ENCODE measurements around the gene RARG. TPM values are rescaled to one million over a fixed set of nuclear protein-coding genes. Genes with fewer than 3 reads are reported as not detected.
A peak's percentile ranks its signal among the peaks of the same experiment; 100 is the strongest.

Gene RARG
- total and polyA plus RNA-seq, 11 donors, result 6.4 to 22.5 (median 14.4) TPM

DNA sequence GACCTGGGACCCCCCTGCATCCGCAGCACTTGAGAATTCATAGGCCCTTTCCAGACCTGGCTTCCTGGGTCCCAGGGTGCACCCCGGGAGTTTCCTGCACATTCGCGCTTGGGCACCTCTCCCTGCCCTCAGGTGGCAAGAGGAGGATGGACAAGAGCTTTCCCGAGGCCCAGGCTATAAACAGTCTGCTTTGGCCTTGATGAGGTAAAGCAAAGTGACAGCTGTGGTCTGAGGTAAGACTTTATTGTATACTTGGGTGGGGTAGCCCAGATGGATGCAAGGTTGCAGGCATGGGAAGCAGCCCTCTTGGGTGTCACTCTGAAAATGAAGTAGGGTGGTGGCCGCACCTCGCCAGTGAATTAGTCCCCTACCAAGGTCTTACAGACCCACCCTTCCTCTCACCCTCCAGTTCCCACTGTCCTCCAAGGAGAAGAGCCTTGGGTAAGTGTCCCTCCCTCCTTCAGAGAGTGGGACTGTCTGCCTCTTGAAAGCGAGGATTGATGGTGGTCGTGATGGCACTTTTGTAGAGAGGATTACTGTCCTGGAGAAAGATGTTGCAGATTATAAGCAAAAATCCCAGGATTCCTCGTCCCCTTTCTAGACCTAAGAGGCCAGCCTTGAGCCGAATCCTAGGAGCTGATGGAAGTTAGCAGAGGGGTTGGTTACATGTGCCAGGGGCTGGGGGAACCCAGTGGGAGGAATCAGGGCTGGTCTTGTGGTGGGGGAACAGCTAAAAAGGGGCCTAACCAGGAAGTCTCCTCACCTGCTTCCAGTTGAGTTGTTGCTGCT is 40.7 kb downstream of the RARG start:
- Histone ChIP-seq H3K27ac (no peak overlapping the region), H3K36me3 (peaks cover 0 to 62% (median 34%) of the 10 kb centered on the region in 9 donors), H3K4me1 (peaks cover 0 to 8% (median 2%) of the 10 kb centered on the region in 12 donors), H3K27me3 (no peaks in the 10 kb centered on the region), H3K4me3 (no peak overlapping the region), H3K9me3 (no peaks in the 10 kb centered on the region)
- WGBS, 4 donors, result 77 to 87% (median 82%) methylated on average over 11 of the region's 11 CpGs
- intact Hi-C loops (cut with DNase I), result loop anchor here in 4 of 10 donors (2.0 to 5.0 kb wide), 4 partner anchors 32 to 126 kb away; no protein-coding TSS in a partner anchor
- DNase-seq (no peak), ATAC-seq (no peak)
- TF ChIP-seq, protein P1, sequence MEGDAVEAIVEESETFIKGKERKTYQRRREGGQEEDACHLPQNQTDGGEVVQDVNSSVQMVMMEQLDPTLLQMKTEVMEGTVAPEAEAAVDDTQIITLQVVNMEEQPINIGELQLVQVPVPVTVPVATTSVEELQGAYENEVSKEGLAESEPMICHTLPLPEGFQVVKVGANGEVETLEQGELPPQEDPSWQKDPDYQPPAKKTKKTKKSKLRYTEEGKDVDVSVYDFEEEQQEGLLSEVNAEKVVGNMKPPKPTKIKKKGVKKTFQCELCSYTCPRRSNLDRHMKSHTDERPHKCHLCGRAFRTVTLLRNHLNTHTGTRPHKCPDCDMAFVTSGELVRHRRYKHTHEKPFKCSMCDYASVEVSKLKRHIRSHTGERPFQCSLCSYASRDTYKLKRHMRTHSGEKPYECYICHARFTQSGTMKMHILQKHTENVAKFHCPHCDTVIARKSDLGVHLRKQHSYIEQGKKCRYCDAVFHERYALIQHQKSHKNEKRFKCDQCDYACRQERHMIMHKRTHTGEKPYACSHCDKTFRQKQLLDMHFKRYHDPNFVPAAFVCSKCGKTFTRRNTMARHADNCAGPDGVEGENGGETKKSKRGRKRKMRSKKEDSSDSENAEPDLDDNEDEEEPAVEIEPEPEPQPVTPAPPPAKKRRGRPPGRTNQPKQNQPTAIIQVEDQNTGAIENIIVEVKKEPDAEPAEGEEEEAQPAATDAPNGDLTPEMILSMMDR (IDR thresholded peaks at IDR 0.05), result no peak
- TF ChIP-seq POLR2A (IDR thresholded peaks at IDR 0.05), result no peak

DNA sequence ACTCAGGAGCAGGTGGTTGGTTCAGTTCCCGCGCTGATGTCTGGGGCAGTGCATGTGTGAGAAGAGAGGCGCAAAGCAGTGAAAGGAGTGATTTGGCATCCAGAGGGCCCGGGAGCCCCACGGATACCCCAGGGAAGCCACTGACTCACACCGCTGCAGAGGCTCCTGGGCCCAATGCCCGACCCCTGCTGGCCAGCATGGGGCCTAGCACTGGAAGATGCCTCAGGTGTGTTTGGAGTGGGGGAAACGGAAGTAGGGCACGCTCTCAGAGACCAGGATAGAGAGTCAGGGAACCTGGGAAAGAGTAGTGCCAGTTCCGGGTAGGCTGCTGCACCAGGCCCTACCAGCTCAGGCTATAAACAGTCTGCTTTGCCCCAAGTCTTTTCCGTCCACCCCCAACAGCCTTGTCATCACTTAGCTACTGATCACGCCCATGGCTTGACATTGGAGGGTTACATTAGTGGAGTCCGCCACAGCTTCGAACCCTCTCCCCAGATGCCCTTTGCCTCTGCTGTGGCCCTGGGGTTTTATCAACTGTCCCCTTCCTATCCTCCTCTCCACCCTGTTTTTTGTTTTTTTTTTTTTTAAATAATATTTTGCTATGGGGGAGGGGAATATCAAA is 41.8 kb downstream of the RARG start:
- peaks cover 0 to 8% (median 3%) of the 10 kb centered on the region in 12 donors for H3K4me1 ChIP-seq
- DNase-seq (peak in 3 of 5 donors; percentile 64 to 76 (median 66)), ATAC-seq (peak; percentile 52 to 83 (median 76))
- WGBS, 4 donors, result 33 to 41% (median 35%) methylated on average over 13 to 14 of the region's 14 CpGs
- peak overlapping the region in 3 of 12 donors; percentile 8 to 64 (median 14) for H3K27ac ChIP-seq
- TF ChIP-seq, protein P1 (IDR thresholded peaks at IDR 0.05), result peak; percentile 54 to 81 (median 63)
- no peak for TF ChIP-seq POLR2A (IDR thresholded peaks at IDR 0.05)
- H3K36me3 ChIP-seq, result peaks cover 0 to 72% (median 45%) of the 10 kb centered on the region in 9 donors
- no peaks in the 10 kb centered on the region for H3K27me3 ChIP-seq
- intact Hi-C loops (cut with DNase I), result loop anchor here in 4 of 10 donors (2.0 to 5.0 kb wide), 4 partner anchors 31 to 125 kb away; no protein-coding TSS in a partner anchor
- no peaks in the 10 kb centered on the region for H3K9me3 ChIP-seq
- H3K4me3 ChIP-seq, result no peak overlapping the region

DNA sequence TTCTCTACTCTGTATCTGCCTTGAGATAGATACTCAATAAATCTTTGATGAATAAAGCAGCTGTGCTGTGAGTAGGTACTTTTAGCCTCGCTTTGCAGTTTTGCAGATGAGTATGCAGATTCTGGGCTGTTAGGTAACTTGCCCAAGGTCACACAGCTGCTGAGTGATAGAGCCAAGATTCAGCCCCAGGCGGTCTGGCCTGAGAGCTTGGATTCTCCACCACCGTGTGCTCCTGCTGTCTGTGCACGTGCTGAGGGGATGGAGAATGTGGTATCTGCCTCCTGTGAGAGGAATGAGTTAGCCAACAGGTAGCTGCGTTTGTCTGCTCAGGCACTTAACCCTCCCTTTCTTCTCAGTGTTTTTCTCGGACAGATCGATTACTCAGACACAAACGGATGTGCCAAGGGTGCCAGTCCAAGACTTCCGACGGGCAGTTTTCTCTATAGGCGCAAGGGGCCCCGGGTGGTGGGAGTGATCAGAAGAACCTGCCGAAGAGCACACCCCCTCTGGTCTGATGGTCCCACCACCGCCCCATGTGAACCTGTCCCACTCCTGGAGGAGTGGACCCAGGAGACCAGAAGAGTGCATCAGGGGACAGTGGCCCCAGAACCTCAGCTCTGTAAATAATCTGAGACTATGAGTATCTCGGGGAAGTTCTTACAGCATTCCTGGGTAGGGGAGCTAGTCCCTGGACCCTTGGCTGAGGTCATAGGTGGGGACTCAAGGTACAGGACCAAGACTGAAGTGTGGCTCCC is 44.7 kb downstream of the RARG start:
- 84 to 89% (median 85%) methylated on average over 13 to 15 of the region's 15 CpGs for WGBS, 4 donors
- TF ChIP-seq, protein P1 (IDR thresholded peaks at IDR 0.05), result no peak
- TF ChIP-seq POLR2A (IDR thresholded peaks at IDR 0.05), result no peak
- ATAC-seq (no peak), DNase-seq (no peak)
- H3K36me3 ChIP-seq, result peaks cover 0 to 90% (median 72%) of the 10 kb centered on the region in 9 donors
- H3K9me3 ChIP-seq, result no peaks in the 10 kb centered on the region
- no peaks in the 10 kb centered on the region for H3K27me3 ChIP-seq
- no peak overlapping the region for H3K4me3 ChIP-seq
- intact Hi-C loops (cut with DNase I), result no loop called here
- peaks cover 6 to 32% (median 18%) of the 10 kb centered on the region in 12 donors for H3K4me1 ChIP-seq
- H3K27ac ChIP-seq, result no peak overlapping the region

All from heart left ventricle (tissue), 16 donors.